Endodermal cell (in vitro differentiated cells): ENCODE measurements around the gene SERPIND1. TPM values are rescaled to one million over a fixed set of nuclear protein-coding genes. Genes with fewer than 3 reads are reported as not detected.

Experiments used
- DNase-seq: peaks from one replicate; pipeline ENCODE4 v3.0.0-alpha.2; 2017
- H3K27ac ChIP-seq: 2 replicates; pipeline ENCODE4 v1.5.1; 2013; ENCODE audit warnings: mild to moderate bottlenecking, low read depth, low read length, moderate library complexity
- H3K27me3 ChIP-seq: 2 replicates; pipeline ENCODE4 v1.6.1; 2013; ENCODE audit warnings: mild to moderate bottlenecking, low read length, moderate library complexity; ENCODE audit not compliant: insufficient read depth, control insufficient read depth, poor library complexity, severe bottlenecking
- H3K36me3 ChIP-seq: 2 replicates; pipeline ENCODE4 v1.7.0; 2013; ENCODE audit warnings: mild to moderate bottlenecking, low read length, moderate library complexity; ENCODE audit not compliant: control insufficient read depth, insufficient read depth
- H3K4me1 ChIP-seq: one replicate; pipeline ENCODE4 v1.7.0; 2013; ENCODE audit warnings: low read length; ENCODE audit not compliant: control insufficient read depth, insufficient read depth
- H3K4me3 ChIP-seq: 2 replicates; pipeline ENCODE4 v1.5.1; 2013; ENCODE audit warnings: mild to moderate bottlenecking, low read length, moderate library complexity
- H3K9ac ChIP-seq: 2 replicates; pipeline ENCODE4 v1.6.1; 2013; ENCODE audit warnings: mild to moderate bottlenecking, low read length, moderate library complexity; ENCODE audit not compliant: poor library complexity, severe bottlenecking; ENCODE audit errors: extremely low read depth
- H3K9me3 ChIP-seq: 2 replicates; pipeline ENCODE4 v1.6.1; 2013; ENCODE audit warnings: mild to moderate bottlenecking, low read length, moderate library complexity; ENCODE audit not compliant: control insufficient read depth
- H3K27ac Mint-ChIP-seq: 2 replicates; pipeline ENCODE4 v1.8.0; 2020; ENCODE audit warnings: mixed read lengths
- H3K27me3 Mint-ChIP-seq: 2 replicates; pipeline ENCODE4 v1.8.0; 2021; ENCODE audit warnings: mild to moderate bottlenecking, mixed read lengths; ENCODE audit not compliant: insufficient read depth
- H3K36me3 Mint-ChIP-seq: 2 replicates; pipeline ENCODE4 v1.8.0; 2020; ENCODE audit warnings: low read depth, mixed read lengths
- H3K4me1 Mint-ChIP-seq: 2 replicates; pipeline ENCODE4 v1.8.0; 2020; ENCODE audit warnings: mixed read lengths
- H3K4me3 Mint-ChIP-seq: 2 replicates; pipeline ENCODE4 v1.8.0; 2020; ENCODE audit warnings: mild to moderate bottlenecking, moderate library complexity, mixed read lengths
- H3K9me3 Mint-ChIP-seq: 2 replicates; pipeline ENCODE4 v1.8.0; 2020; ENCODE audit warnings: mild to moderate bottlenecking, mixed read lengths
- WGBS, 2 experiments: methylation state at CpG; one replicate each; pipeline versions ENCODE4 v1.1.5 to v1.1.7; 2013; ENCODE audit warnings: missing lambda C conversion rate in 2 of 2, mixed read lengths in 1 of 2; ENCODE audit not compliant: insufficient coverage in 1 of 2, insufficient read length in 1 of 2; 5-methylcytosine and 5-hydroxymethylcytosine counted together
- long read RNA-seq, 4 experiments: library from polyadenylated mRNA in 2 of 4; library from RNA in 1 of 4; library from capped mRNA in 1 of 4; stranded (forward) in 3 of 4; unstranded in 1 of 4; transcript quantifications; one replicate each; pipeline ENCODE4 v2.0.0, GENCODE V29; 2020 to 2021; ENCODE audit warnings: inconsistent platforms in 1 of 4
- polyA plus RNA-seq, 2 experiments: library from polyadenylated mRNA; stranded (reverse); fragments of 50-300 nt; gene quantifications; one replicate each; pipeline ENCODE4 v1.2.3, GENCODE V29; 2013
- total RNA-seq, 2 donors: library from RNA; stranded (reverse); fragmentation: NEBNext Ultra II Directional in 1 of 2; extraction: Animal tissue kit (Norgen Biotek cat#: 25700) in 1 of 2; gene quantifications; 2 replicates in 1 of 2; 3 replicates in 1 of 2; pipeline ENCODE4 v1.2.1, GENCODE V29; 2021
- TF ChIP-seq, protein P1 (sequence below): fragments of 200-600 bp; sonication (generic); conservative IDR thresholded peaks from 2 replicates; pipeline ENCODE4 v1.5.0; 2021; ENCODE audit warnings: antibody characterized with exemption, mild to moderate bottlenecking

SERPIND1 gene, protein sequence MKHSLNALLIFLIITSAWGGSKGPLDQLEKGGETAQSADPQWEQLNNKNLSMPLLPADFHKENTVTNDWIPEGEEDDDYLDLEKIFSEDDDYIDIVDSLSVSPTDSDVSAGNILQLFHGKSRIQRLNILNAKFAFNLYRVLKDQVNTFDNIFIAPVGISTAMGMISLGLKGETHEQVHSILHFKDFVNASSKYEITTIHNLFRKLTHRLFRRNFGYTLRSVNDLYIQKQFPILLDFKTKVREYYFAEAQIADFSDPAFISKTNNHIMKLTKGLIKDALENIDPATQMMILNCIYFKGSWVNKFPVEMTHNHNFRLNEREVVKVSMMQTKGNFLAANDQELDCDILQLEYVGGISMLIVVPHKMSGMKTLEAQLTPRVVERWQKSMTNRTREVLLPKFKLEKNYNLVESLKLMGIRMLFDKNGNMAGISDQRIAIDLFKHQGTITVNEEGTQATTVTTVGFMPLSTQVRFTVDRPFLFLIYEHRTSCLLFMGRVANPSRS
- not detected for total RNA-seq
- polyA plus RNA-seq (2013, experiment 1 of 2), result not detected
- polyA plus RNA-seq (2013, experiment 2 of 2), result not detected
- long read RNA-seq, experiment 1, result 0 reads
- long read RNA-seq, experiment 2, result 0 reads
- long read RNA-seq, experiment 3, result 0 reads
- long read RNA-seq, experiment 4, result 0 reads

DNA sequence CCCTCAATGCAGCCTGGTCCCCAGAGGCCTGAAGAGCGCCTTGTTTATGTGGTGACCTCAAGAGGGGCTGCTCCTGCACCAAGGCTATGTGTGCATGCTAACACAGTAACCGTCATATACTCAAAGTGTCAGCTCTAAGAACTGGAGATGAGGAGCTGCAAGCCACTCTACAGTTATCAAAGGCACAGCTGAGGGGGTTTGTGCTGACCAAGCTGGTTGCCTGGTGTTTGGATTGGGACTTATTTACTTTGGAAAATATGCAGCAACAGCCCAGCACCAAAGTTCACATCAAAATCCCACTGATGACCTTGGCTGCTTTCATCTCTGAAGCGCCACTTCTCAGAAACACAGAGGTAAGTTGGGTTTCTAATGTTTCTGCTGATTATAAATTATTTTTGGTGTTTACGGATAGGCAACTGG is at the start of gene SERPIND1:
Gene SERPIND1 (plus strand): TSS at position 321 of the 420 bp plus-strand sequence. CDS start 5,200 bp downstream, outside the sequence.
- Histone ChIP-seq H3K27ac (no peak within 1 kb of the TSS), H3K4me1 (peaks cover 5% of the 10 kb centered on the region), H3K36me3 (no peaks in the 10 kb centered on the region), H3K9ac (no peak within 1 kb of the TSS), H3K27me3 (no peaks in the 10 kb centered on the region), H3K9me3 (no peaks in the 10 kb centered on the region), H3K4me3 (no peak within 1 kb of the TSS)
- TF ChIP-seq, protein P1, sequence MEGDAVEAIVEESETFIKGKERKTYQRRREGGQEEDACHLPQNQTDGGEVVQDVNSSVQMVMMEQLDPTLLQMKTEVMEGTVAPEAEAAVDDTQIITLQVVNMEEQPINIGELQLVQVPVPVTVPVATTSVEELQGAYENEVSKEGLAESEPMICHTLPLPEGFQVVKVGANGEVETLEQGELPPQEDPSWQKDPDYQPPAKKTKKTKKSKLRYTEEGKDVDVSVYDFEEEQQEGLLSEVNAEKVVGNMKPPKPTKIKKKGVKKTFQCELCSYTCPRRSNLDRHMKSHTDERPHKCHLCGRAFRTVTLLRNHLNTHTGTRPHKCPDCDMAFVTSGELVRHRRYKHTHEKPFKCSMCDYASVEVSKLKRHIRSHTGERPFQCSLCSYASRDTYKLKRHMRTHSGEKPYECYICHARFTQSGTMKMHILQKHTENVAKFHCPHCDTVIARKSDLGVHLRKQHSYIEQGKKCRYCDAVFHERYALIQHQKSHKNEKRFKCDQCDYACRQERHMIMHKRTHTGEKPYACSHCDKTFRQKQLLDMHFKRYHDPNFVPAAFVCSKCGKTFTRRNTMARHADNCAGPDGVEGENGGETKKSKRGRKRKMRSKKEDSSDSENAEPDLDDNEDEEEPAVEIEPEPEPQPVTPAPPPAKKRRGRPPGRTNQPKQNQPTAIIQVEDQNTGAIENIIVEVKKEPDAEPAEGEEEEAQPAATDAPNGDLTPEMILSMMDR, result no peak
- peaks cover 19% of the 10 kb centered on the region for H3K4me1 Mint-ChIP-seq
- peaks cover 6% of the 10 kb centered on the region for H3K36me3 Mint-ChIP-seq
- no peaks in the 10 kb centered on the region for H3K27me3 Mint-ChIP-seq
- DNase-seq, result no peak
- no peak within 1 kb of the TSS for H3K27ac Mint-ChIP-seq
- WGBS, 2 experiments, result 96 to 100% methylated on average over 3 to 4 of the region's 4 CpGs
- H3K4me3 Mint-ChIP-seq, result no peak within 1 kb of the TSS
- H3K9me3 Mint-ChIP-seq, result no peaks in the 10 kb centered on the region

DNA sequence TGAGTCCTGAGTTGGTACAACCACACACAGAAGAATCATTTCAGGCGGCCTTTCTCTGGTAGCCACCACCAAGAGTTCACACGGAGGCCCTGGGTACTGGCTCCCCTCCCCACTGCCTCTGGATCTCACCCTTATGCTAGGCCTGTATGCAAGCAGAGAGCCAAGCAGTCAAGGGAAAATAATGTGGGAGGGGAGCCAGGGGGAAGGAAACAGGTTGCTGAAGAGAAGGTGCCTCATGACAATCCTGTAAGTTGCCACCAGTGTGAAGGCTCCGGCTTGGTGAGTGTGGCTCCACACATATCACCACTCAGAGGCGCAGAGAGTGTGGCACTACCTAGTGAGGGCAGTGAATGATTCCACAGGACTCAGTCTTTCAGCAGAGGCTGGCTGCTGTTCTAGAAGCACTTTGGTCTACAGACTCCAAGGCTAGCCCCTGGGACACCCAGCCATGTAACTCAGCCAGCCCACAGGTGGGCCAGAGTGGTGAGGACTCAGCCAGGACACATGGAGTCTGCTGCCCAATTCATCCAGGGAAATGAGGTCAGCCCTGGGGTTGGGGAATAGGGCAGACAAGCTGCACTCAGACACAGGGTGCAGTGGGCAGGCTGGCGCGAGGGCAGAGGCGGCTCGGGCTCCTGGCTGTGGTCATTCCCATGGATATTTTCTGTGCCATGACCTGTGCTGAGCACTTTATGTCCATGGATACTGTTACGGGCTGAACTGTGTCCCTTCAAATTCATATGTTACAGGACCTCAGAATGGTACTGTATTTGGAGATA is 49.0 kb upstream of the SERPIND1 start:
- DNase-seq, result no peak
- no peaks in the 10 kb centered on the region for H3K9me3 Mint-ChIP-seq
- TF ChIP-seq, protein P1, result no peak
- Histone ChIP-seq H3K9ac (no peak overlapping the region), H3K4me1 (no peaks in the 10 kb centered on the region), H3K27ac (no peak overlapping the region), H3K36me3 (peaks cover 14% of the 10 kb centered on the region), H3K4me3 (no peak overlapping the region), H3K9me3 (no peaks in the 10 kb centered on the region), H3K27me3 (no peaks in the 10 kb centered on the region)
- no peak overlapping the region for H3K4me3 Mint-ChIP-seq
- 93 to 96% methylated on average over 7 to 9 of the region's 9 CpGs for WGBS, 2 experiments
- no peak overlapping the region for H3K27ac Mint-ChIP-seq
- H3K36me3 Mint-ChIP-seq, result peaks cover 36% of the 10 kb centered on the region
- no peaks in the 10 kb centered on the region for H3K27me3 Mint-ChIP-seq
- H3K4me1 Mint-ChIP-seq, result no peaks in the 10 kb centered on the region

DNA sequence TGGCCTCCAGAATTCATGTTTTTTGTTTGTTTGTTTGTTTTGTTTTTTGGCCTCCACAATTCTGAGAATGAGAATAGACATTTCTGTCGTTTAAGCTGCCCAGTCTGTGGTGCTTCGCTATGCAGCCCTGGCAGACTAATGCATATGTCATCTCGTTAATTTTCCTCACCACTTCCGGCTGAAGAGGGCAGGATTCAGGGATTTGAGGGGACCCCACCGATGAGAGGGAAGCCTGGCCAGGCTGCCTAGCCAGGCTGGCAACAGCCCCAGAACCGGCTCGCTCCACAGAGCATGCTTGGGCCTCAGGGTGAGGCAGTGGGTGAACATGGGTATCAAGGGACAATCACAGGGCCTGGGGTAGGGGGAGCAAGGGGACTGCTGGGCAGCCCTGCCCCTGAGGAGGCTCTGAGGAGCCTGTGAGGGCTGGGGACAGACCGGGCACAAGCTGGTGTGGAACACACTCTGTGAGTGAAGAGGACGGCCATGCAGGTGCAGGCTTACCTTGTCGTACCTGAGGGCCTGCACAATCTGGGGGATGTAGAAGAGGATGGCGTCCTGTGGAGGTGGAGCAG is 47.8 kb upstream of the SERPIND1 start:
- Mint-ChIP-seq H3K4me3 (no peak overlapping the region), H3K36me3 (peaks cover 31% of the 10 kb centered on the region), H3K27me3 (no peaks in the 10 kb centered on the region), H3K9me3 (no peaks in the 10 kb centered on the region), H3K27ac (peak overlapping the region; percentile 32), H3K4me1 (no peaks in the 10 kb centered on the region)
- DNase-seq, result no peak
- H3K4me1 ChIP-seq, result no peaks in the 10 kb centered on the region
- no peak overlapping the region for H3K27ac ChIP-seq
- no peaks in the 10 kb centered on the region for H3K9me3 ChIP-seq
- no peak overlapping the region for H3K9ac ChIP-seq
- H3K27me3 ChIP-seq, result no peaks in the 10 kb centered on the region
- TF ChIP-seq, protein P1, result no peak
- no peak overlapping the region for H3K4me3 ChIP-seq
- peaks cover 15% of the 10 kb centered on the region for H3K36me3 ChIP-seq
- 92 to 95% methylated on average over 8 to 11 of the region's 11 CpGs for WGBS, 2 experiments
